Measurements from ENCODE around the gene ATG7. TPM values are rescaled to one million over a fixed set of nuclear protein-coding genes. Genes with fewer than 3 reads are reported as not detected.

The ATG7 gene
- total and polyA plus RNA-seq, 5 donors from 2014 or later = 13.4 to 42.2 (median 15.3) TPM

- Mint-ChIP-seq H3K4me1 (peaks cover 0 to 4% (median under 1%) of the 10 kb centered on the region in 4 donors), H3K27ac (peak overlapping the region in 2 of 3 donors; percentile 9 to 59), H3K4me3 (peak overlapping the region in 1 of 4 donors; percentile 34), H3K27me3 (no peaks in the 10 kb centered on the region), H3K36me3 (peaks cover 8% of the 10 kb centered on the region), H3K9me3 (peaks cover 0 to 2% (median 0%) of the 10 kb centered on the region in 7 donors)
- no peak overlapping the region for H3K4me3 ChIP-seq (ENCODE audit: low read depth, low read length)
- no peak overlapping the region for H3K27ac ChIP-seq (ENCODE audit: insufficient read depth, low read length, poor library complexity, severe bottlenecking)
- H3K36me3 ChIP-seq (ENCODE audit: control insufficient read depth, insufficient read depth, low read length) = no peaks in the 10 kb centered on the region
- DNase-seq = no peak
- no peaks in the 10 kb centered on the region for H3K27me3 ChIP-seq (ENCODE audit: control insufficient read depth, insufficient read depth, low read length)
- H3K4me1 ChIP-seq (ENCODE audit: control insufficient read depth, insufficient read depth, low read length, poor library complexity, severe bottlenecking) = no peaks in the 10 kb centered on the region
- no peaks in the 10 kb centered on the region for H3K9me3 ChIP-seq (ENCODE audit: control insufficient read depth in 2 of 2, low read length in 2 of 2)
- ATAC-seq (ENCODE audit: low read depth in 2 of 2) = no peak
Measured at GRCh38 chr3:11536936-11537612, 264.9 kb downstream of the ATG7 start.

GRCh38 chr3:11538581-11538980, 266.4 kb downstream of the ATG7 start:
- ATAC-seq (ENCODE audit: low read depth in 2 of 2) = no peak
- no peaks in the 10 kb centered on the region for H3K9me3 ChIP-seq (ENCODE audit: control insufficient read depth in 2 of 2, low read length in 2 of 2)
- Mint-ChIP-seq H3K27me3 (no peaks in the 10 kb centered on the region), H3K9me3 (peaks cover 0 to 2% (median 0%) of the 10 kb centered on the region in 7 donors), H3K4me3 (no peak overlapping the region), H3K27ac (no peak overlapping the region), H3K4me1 (peaks cover 0 to 4% (median 0%) of the 10 kb centered on the region in 4 donors), H3K36me3 (peaks cover 6% of the 10 kb centered on the region)
- H3K4me3 ChIP-seq (ENCODE audit: low read depth, low read length) = no peak overlapping the region
- H3K27me3 ChIP-seq (ENCODE audit: control insufficient read depth, insufficient read depth, low read length) = no peaks in the 10 kb centered on the region
- H3K27ac ChIP-seq (ENCODE audit: insufficient read depth, low read length, poor library complexity, severe bottlenecking) = no peak overlapping the region
- DNase-seq = no peak
- no peaks in the 10 kb centered on the region for H3K4me1 ChIP-seq (ENCODE audit: control insufficient read depth, insufficient read depth, low read length, poor library complexity, severe bottlenecking)
- H3K36me3 ChIP-seq (ENCODE audit: control insufficient read depth, insufficient read depth, low read length) = no peaks in the 10 kb centered on the region

- H3K36me3 ChIP-seq (ENCODE audit: control insufficient read depth, insufficient read depth, low read length) = no peaks in the 10 kb centered on the region
- no peak overlapping the region for H3K4me3 ChIP-seq (ENCODE audit: low read depth, low read length)
- peak overlapping the region in 1 of 3 donors; percentile 20 for H3K27ac Mint-ChIP-seq
Measured at GRCh38 chr3:11539218-11539617, 267.0 kb downstream of the ATG7 start.

GRCh38 chr3:11539677-11540076, 267.5 kb downstream of the ATG7 start:
- Histone ChIP-seq H3K4me1 (ENCODE audit: control insufficient read depth, insufficient read depth, low read length, poor library complexity, severe bottlenecking) (no peaks in the 10 kb centered on the region), H3K9me3 (ENCODE audit: control insufficient read depth in 2 of 2, low read length in 2 of 2) (no peaks in the 10 kb centered on the region), H3K27me3 (ENCODE audit: control insufficient read depth, insufficient read depth, low read length) (no peaks in the 10 kb centered on the region), H3K36me3 (ENCODE audit: control insufficient read depth, insufficient read depth, low read length) (no peaks in the 10 kb centered on the region), H3K27ac (ENCODE audit: insufficient read depth, low read length, poor library complexity, severe bottlenecking) (no peak overlapping the region), H3K4me3 (ENCODE audit: low read depth, low read length) (no peak overlapping the region)
- H3K27me3 Mint-ChIP-seq = no peaks in the 10 kb centered on the region
- ATAC-seq (ENCODE audit: low read depth in 2 of 2) = no peak
- peaks cover 0 to 4% (median 0%) of the 10 kb centered on the region in 4 donors for H3K4me1 Mint-ChIP-seq
- H3K27ac Mint-ChIP-seq = peak overlapping the region in 1 of 3 donors; percentile 20
- peaks cover 6% of the 10 kb centered on the region for H3K36me3 Mint-ChIP-seq
- peaks cover 0 to 2% (median 0%) of the 10 kb centered on the region in 7 donors for H3K9me3 Mint-ChIP-seq
- no peak for DNase-seq
- no peak overlapping the region for H3K4me3 Mint-ChIP-seq

More at GRCh38 chr3:11539218-11539617, 267.0 kb downstream of the ATG7 start:
- Histone ChIP-seq H3K9me3 (ENCODE audit: control insufficient read depth in 2 of 2, low read length in 2 of 2) (no peaks in the 10 kb centered on the region), H3K27me3 (ENCODE audit: control insufficient read depth, insufficient read depth, low read length) (no peaks in the 10 kb centered on the region), H3K4me1 (ENCODE audit: control insufficient read depth, insufficient read depth, low read length, poor library complexity, severe bottlenecking) (no peaks in the 10 kb centered on the region), H3K27ac (ENCODE audit: insufficient read depth, low read length, poor library complexity, severe bottlenecking) (no peak overlapping the region)
- H3K9me3 Mint-ChIP-seq = peaks cover 0 to 2% (median 0%) of the 10 kb centered on the region in 7 donors
- ATAC-seq (ENCODE audit: low read depth in 2 of 2) (no peak), DNase-seq (no peak)
- peaks cover 0 to 4% (median 0%) of the 10 kb centered on the region in 4 donors for H3K4me1 Mint-ChIP-seq
- no peaks in the 10 kb centered on the region for H3K27me3 Mint-ChIP-seq
- peaks cover 6% of the 10 kb centered on the region for H3K36me3 Mint-ChIP-seq
- H3K4me3 Mint-ChIP-seq = no peak overlapping the region

- Histone ChIP-seq H3K4me1 (ENCODE audit: control insufficient read depth, insufficient read depth, low read length, poor library complexity, severe bottlenecking) (no peaks in the 10 kb centered on the region), H3K27me3 (ENCODE audit: control insufficient read depth, insufficient read depth, low read length) (no peaks in the 10 kb centered on the region), H3K27ac (ENCODE audit: insufficient read depth, low read length, poor library complexity, severe bottlenecking) (no peak overlapping the region), H3K9me3 (ENCODE audit: control insufficient read depth in 2 of 2, low read length in 2 of 2) (no peaks in the 10 kb centered on the region), H3K36me3 (ENCODE audit: control insufficient read depth, insufficient read depth, low read length) (no peaks in the 10 kb centered on the region), H3K4me3 (ENCODE audit: low read depth, low read length) (no peak overlapping the region)
- H3K4me1 Mint-ChIP-seq = peaks cover 0 to 4% (median 0%) of the 10 kb centered on the region in 4 donors
- ATAC-seq (ENCODE audit: low read depth in 2 of 2) (no peak), DNase-seq (no peak)
- H3K4me3 Mint-ChIP-seq = no peak overlapping the region
- H3K27me3 Mint-ChIP-seq = no peaks in the 10 kb centered on the region
- peak overlapping the region in 1 of 3 donors; percentile 7 for H3K27ac Mint-ChIP-seq
- peaks cover 6% of the 10 kb centered on the region for H3K36me3 Mint-ChIP-seq
- peaks cover 0 to 2% (median 0%) of the 10 kb centered on the region in 7 donors for H3K9me3 Mint-ChIP-seq
Measured at GRCh38 chr3:11541321-11542303, 269.4 kb downstream of the ATG7 start.

- peaks cover 6% of the 10 kb centered on the region for H3K36me3 Mint-ChIP-seq
- ATAC-seq (ENCODE audit: low read depth in 2 of 2) = no peak
- no peak overlapping the region for H3K4me3 ChIP-seq (ENCODE audit: low read depth, low read length)
- no peaks in the 10 kb centered on the region for H3K27me3 Mint-ChIP-seq
- no peaks in the 10 kb centered on the region for H3K9me3 Mint-ChIP-seq
- no peaks in the 10 kb centered on the region for H3K27me3 ChIP-seq (ENCODE audit: control insufficient read depth, insufficient read depth, low read length)
- no peak overlapping the region for H3K27ac ChIP-seq (ENCODE audit: insufficient read depth, low read length, poor library complexity, severe bottlenecking)
- H3K4me1 ChIP-seq (ENCODE audit: control insufficient read depth, insufficient read depth, low read length, poor library complexity, severe bottlenecking) = no peaks in the 10 kb centered on the region
- H3K9me3 ChIP-seq (ENCODE audit: control insufficient read depth in 2 of 2, low read length in 2 of 2) = no peaks in the 10 kb centered on the region
- no peak overlapping the region for H3K4me3 Mint-ChIP-seq
- peaks cover 0 to 2% (median 0%) of the 10 kb centered on the region in 4 donors for H3K4me1 Mint-ChIP-seq
- no peak overlapping the region for H3K27ac Mint-ChIP-seq
- no peaks in the 10 kb centered on the region for H3K36me3 ChIP-seq (ENCODE audit: control insufficient read depth, insufficient read depth, low read length)
- DNase-seq = no peak
Measured at GRCh38 chr3:11542551-11542950, 270.4 kb downstream of the ATG7 start.

- Histone ChIP-seq H3K36me3 (ENCODE audit: control insufficient read depth, insufficient read depth, low read length) (no peaks in the 10 kb centered on the region), H3K27me3 (ENCODE audit: control insufficient read depth, insufficient read depth, low read length) (no peaks in the 10 kb centered on the region), H3K27ac (ENCODE audit: insufficient read depth, low read length, poor library complexity, severe bottlenecking) (no peak overlapping the region), H3K4me3 (ENCODE audit: low read depth, low read length) (no peak overlapping the region), H3K9me3 (ENCODE audit: control insufficient read depth in 2 of 2, low read length in 2 of 2) (no peaks in the 10 kb centered on the region), H3K4me1 (ENCODE audit: control insufficient read depth, insufficient read depth, low read length, poor library complexity, severe bottlenecking) (no peaks in the 10 kb centered on the region)
- Mint-ChIP-seq H3K27me3 (no peaks in the 10 kb centered on the region), H3K9me3 (no peaks in the 10 kb centered on the region), H3K4me1 (peaks cover 0 to 2% (median under 1%) of the 10 kb centered on the region in 4 donors), H3K36me3 (peaks cover 6% of the 10 kb centered on the region), H3K27ac (no peak overlapping the region), H3K4me3 (no peak overlapping the region)
- no peak for DNase-seq
- no peak for ATAC-seq (ENCODE audit: low read depth in 2 of 2)
Measured at GRCh38 chr3:11543141-11543947, 271.1 kb downstream of the ATG7 start.
